Measurements from ENCODE around the gene SETD2.

SETD2 gene

GRCh38 chr3:46978985-46979944, 184.6 kb downstream of the SETD2 start, which contains the start of gene NBEAL2:
Gene NBEAL2, plus strand, starts transcription at chr3:46979666. Its CDS starts 196 bp downstream, at chr3:46979862.
- TF ChIP-seq CTCF (conservative IDR thresholded peaks at IDR 0.05; ENCODE audit: control insufficient read depth, insufficient read depth, low read depth, low read length), result no peak
- peak; percentile 80 for DNase-seq (ENCODE audit: low read depth)
- H3K4me3 ChIP-seq (ENCODE audit: control insufficient read depth, low read depth, low read length), result peak within 1 kb of the TSS; percentile 63

GRCh38 chr3:46978381-46978780, 185.5 kb downstream of the SETD2 start:
- no peak overlapping the region for H3K4me3 ChIP-seq (ENCODE audit: control insufficient read depth, low read depth, low read length)
- TF ChIP-seq CTCF (conservative IDR thresholded peaks at IDR 0.05; ENCODE audit: control insufficient read depth, insufficient read depth, low read depth, low read length), result no peak
- no peak for DNase-seq (ENCODE audit: low read depth)

- DNase-seq (ENCODE audit: low read depth), result no peak
- no peak for TF ChIP-seq CTCF (conservative IDR thresholded peaks at IDR 0.05; ENCODE audit: control insufficient read depth, insufficient read depth, low read depth, low read length)
These were observed 186.1 kb downstream of the SETD2 start for GRCh38 chr3:46977811-46978195.

GRCh38 chr3:46976326-46977190, 187.4 kb downstream of the SETD2 start, which contains the start of gene CCDC12:
Gene CCDC12, minus strand, starts transcription at chr3:46976745. Its CDS starts 13 bp downstream, at chr3:46976732.
- peak within 1 kb of the TSS; percentile 96 for H3K4me3 ChIP-seq (ENCODE audit: control insufficient read depth, low read depth, low read length)
- no peak for TF ChIP-seq CTCF (conservative IDR thresholded peaks at IDR 0.05; ENCODE audit: control insufficient read depth, insufficient read depth, low read depth, low read length)
- peak; percentile 100 for DNase-seq (ENCODE audit: low read depth)

More at GRCh38 chr3:46977811-46978195, 186.1 kb downstream of the SETD2 start:
- no peak overlapping the region for H3K4me3 ChIP-seq (ENCODE audit: control insufficient read depth, low read depth, low read length)

GRCh38 chr3:46974421-46975171, 189.3 kb downstream of the SETD2 start:
- no peak overlapping the region for H3K4me3 ChIP-seq (ENCODE audit: control insufficient read depth, low read depth, low read length)
- no peak for TF ChIP-seq CTCF (conservative IDR thresholded peaks at IDR 0.05; ENCODE audit: control insufficient read depth, insufficient read depth, low read depth, low read length)
- DNase-seq (ENCODE audit: low read depth), result no peak

GRCh38 chr3:46972396-46972795, 191.5 kb downstream of the SETD2 start:
- TF ChIP-seq CTCF (conservative IDR thresholded peaks at IDR 0.05; ENCODE audit: control insufficient read depth, insufficient read depth, low read depth, low read length), result no peak
- no peak overlapping the region for H3K4me3 ChIP-seq (ENCODE audit: control insufficient read depth, low read depth, low read length)

More at GRCh38 chr3:46972396-46972795, 191.5 kb downstream of the SETD2 start:
- DNase-seq (ENCODE audit: low read depth), result no peak

All from fibroblast of mammary gland (primary cell).